CD4-positive, alpha-beta T cell (primary cell): ENCODE measurements around the gene DDX31. TPM values are rescaled to one million over a fixed set of nuclear protein-coding genes. Genes with fewer than 3 reads are reported as not detected.

Experiments
- ATAC-seq: fragments of 200-7000 bp; cut with Tn5 transposase; one replicate; pipeline ENCODE4 v1.10.0; 2022; ENCODE audit warnings: mild to moderate bottlenecking; ENCODE audit not compliant: poor library complexity
- CTCF ChIA-PET: fragments of 350-600 bp; sonication (Branson Sonifier 250); formaldehyde crosslinking; loops from one replicate; lab custom pipeline; 2021; ENCODE audit warnings: antibody characterized with exemption, inconsistent platforms; lab: Charles Lee
- POLR2A ChIA-PET: fragments of 350-600 bp; sonication (Branson Sonifier 250); formaldehyde crosslinking; loops from one replicate; lab custom pipeline; 2021; ENCODE audit warnings: antibody characterized with exemption, inconsistent platforms; lab: Charles Lee
- DNase-seq, 14 experiments: peaks; one replicate each; pipeline ENCODE4 v3.0.0-alpha.2; 2013 to 2020; ENCODE audit warnings: mixed read lengths in 2 of 14
- H3K27ac ChIP-seq, 2 donors: one replicate each; pipeline versions ENCODE4 v1.5.1 to v1.7.0; 2013; ENCODE audit warnings: low read length in 2 of 2, low read depth in 1 of 2, mild to moderate bottlenecking in 1 of 2
- H3K27me3 ChIP-seq, 2 experiments: 1 replicate in 1 of 2; 2 replicates in 1 of 2; pipeline versions ENCODE4 v1.6.1 to v1.7.0; 2013; ENCODE audit warnings: low read length in 2 of 2, control low read depth in 1 of 2, mild to moderate bottlenecking in 1 of 2, moderate library complexity in 1 of 2; ENCODE audit not compliant: insufficient read depth in 2 of 2, control insufficient read depth in 1 of 2
- H3K36me3 ChIP-seq: one replicate; pipeline ENCODE4 v1.6.1; 2013; ENCODE audit warnings: low read length, control low read depth; ENCODE audit not compliant: insufficient read depth
- H3K4me1 ChIP-seq: one replicate; pipeline ENCODE4 v1.6.1; 2013; ENCODE audit warnings: low read length, control low read depth; ENCODE audit not compliant: insufficient read depth
- H3K4me3 ChIP-seq: one replicate; pipeline ENCODE4 v1.5.1; 2013; ENCODE audit warnings: mild to moderate bottlenecking, low read length, moderate library complexity
- H3K9me3 ChIP-seq, 2 experiments: 1 replicate in 1 of 2; 2 replicates in 1 of 2; pipeline versions ENCODE4 v1.6.1 to v1.7.0; 2013; ENCODE audit warnings: low read length in 2 of 2, mild to moderate bottlenecking in 2 of 2, control low read depth in 1 of 2, moderate library complexity in 1 of 2; ENCODE audit not compliant: control insufficient read depth in 1 of 2, insufficient read depth in 1 of 2
- H3K27ac Mint-ChIP-seq: one replicate; pipeline ENCODE4 v1.8.0; 2020; ENCODE audit warnings: mixed read lengths
- H3K27me3 Mint-ChIP-seq: one replicate; pipeline ENCODE4 v1.8.0; 2021; ENCODE audit warnings: mixed read lengths
- H3K36me3 Mint-ChIP-seq: one replicate; pipeline ENCODE4 v1.8.0; 2021; ENCODE audit warnings: low read depth, mixed read lengths
- H3K4me1 Mint-ChIP-seq: one replicate; pipeline ENCODE4 v1.8.0; 2021; ENCODE audit warnings: low read depth, mixed read lengths
- H3K4me3 Mint-ChIP-seq: one replicate; pipeline ENCODE4 v1.8.0; 2020; ENCODE audit warnings: mild to moderate bottlenecking, mixed read lengths
- H3K9me3 Mint-ChIP-seq: one replicate; pipeline ENCODE4 v1.8.0; 2020; ENCODE audit warnings: mixed read lengths
- CTCF ChIP-seq: fragments of 200-600 bp; IDR thresholded peaks from one replicate; pipeline ENCODE4 v1.8.0; 2022; ENCODE audit warnings: antibody characterized with exemption, mild to moderate bottlenecking
- intact Hi-C, 2 experiments: fragments of 100-400 bp; cut with DNase I in 1 of 2; cut with micrococcal nuclease in 1 of 2; formaldehyde crosslinking; loops; one replicate each; pipeline versions ENCODE4 v1.15.1 to v1.9.0; 2023 to 2025; cut with DNase I, micrococcal nuclease
- total RNA-seq, 174 experiments: library from RNA in 2 of 174; stranded (reverse) in 2 of 174; gene quantifications; one replicate each; pipeline ENCODE4 v1.2.3 and lab custom pipeline; 2021 to 2026

DDX31 gene
- total RNA-seq, 2 experiments from 2014 or later, result 11.0 to 11.3 TPM

GRCh38 chr9:132552041-132552440 lies 117.7 kb downstream of the DDX31 start:
- DNase-seq (no peak), ATAC-seq (no peak)
- peaks cover 0 to 3% of the 10 kb centered on the region in 2 experiments for H3K27me3 ChIP-seq
- Mint-ChIP-seq H3K4me3 (no peak overlapping the region), H3K27me3 (peaks cover 14% of the 10 kb centered on the region), H3K27ac (no peak overlapping the region), H3K9me3 (no peaks in the 10 kb centered on the region), H3K4me1 (no peaks in the 10 kb centered on the region), H3K36me3 (no peaks in the 10 kb centered on the region)
- no peak for TF ChIP-seq CTCF
- POLR2A ChIA-PET, result no interaction called here
- CTCF ChIA-PET, result no interaction called here
- no peaks in the 10 kb centered on the region for H3K36me3 ChIP-seq
- intact Hi-C loops, result no loop called here
- H3K4me1 ChIP-seq, result no peaks in the 10 kb centered on the region
- H3K27ac ChIP-seq, result no peak overlapping the region
- no peak overlapping the region for H3K4me3 ChIP-seq
- peaks cover 0 to 7% of the 10 kb centered on the region in 2 experiments for H3K9me3 ChIP-seq

- H3K36me3 Mint-ChIP-seq, result no peaks in the 10 kb centered on the region
- H3K9me3 ChIP-seq, result peaks cover 0 to 2% of the 10 kb centered on the region in 2 experiments
- ChIA-PET CTCF (no interaction called here), POLR2A (no interaction called here)
- no peaks in the 10 kb centered on the region for H3K9me3 Mint-ChIP-seq
- H3K36me3 ChIP-seq, result no peaks in the 10 kb centered on the region
- peaks cover 14% of the 10 kb centered on the region for H3K27me3 Mint-ChIP-seq
- no peak overlapping the region for H3K4me3 Mint-ChIP-seq
- peaks cover 0 to 7% of the 10 kb centered on the region in 2 experiments for H3K27me3 ChIP-seq
- intact Hi-C loops, result no loop called here
- DNase-seq, result no peak
- H3K4me3 ChIP-seq, result no peak overlapping the region
- no peaks in the 10 kb centered on the region for H3K4me1 Mint-ChIP-seq
- H3K4me1 ChIP-seq, result no peaks in the 10 kb centered on the region
- TF ChIP-seq CTCF, result no peak
- ATAC-seq, result no peak
- H3K27ac Mint-ChIP-seq, result no peak overlapping the region
- H3K27ac ChIP-seq, result no peak overlapping the region
Observed at GRCh38 chr9:132551556-132551955, 118.2 kb downstream of the DDX31 start.

GRCh38 chr9:132548751-132549640 lies 120.8 kb downstream of the DDX31 start:
- H3K4me1 ChIP-seq, result peaks cover 4% of the 10 kb centered on the region
- no peak for TF ChIP-seq CTCF
- no peak for DNase-seq
- no peak overlapping the region for H3K27ac ChIP-seq
- no peak overlapping the region for H3K4me3 ChIP-seq
- ChIA-PET CTCF (interaction anchor here (0.5 kb wide), 1 partner anchor 189 kb away, joined by 3 read pairs; no protein-coding TSS in a partner anchor), POLR2A (no interaction called here)
- no peak for ATAC-seq
- no peaks in the 10 kb centered on the region for H3K9me3 ChIP-seq
- no peak overlapping the region for H3K4me3 Mint-ChIP-seq
- no peaks in the 10 kb centered on the region for H3K9me3 Mint-ChIP-seq
- peaks cover 13 to 16% of the 10 kb centered on the region in 2 experiments for H3K27me3 ChIP-seq
- no peaks in the 10 kb centered on the region for H3K36me3 ChIP-seq
- no peaks in the 10 kb centered on the region for H3K4me1 Mint-ChIP-seq
- no peaks in the 10 kb centered on the region for H3K36me3 Mint-ChIP-seq
- H3K27ac Mint-ChIP-seq, result no peak overlapping the region
- H3K27me3 Mint-ChIP-seq, result peaks cover 18% of the 10 kb centered on the region
- intact Hi-C loops, result no loop called here
